Liver (tissue), 9 donors: ENCODE results near the gene FAAH2. TPM values are rescaled to one million over a fixed set of nuclear protein-coding genes. Genes with fewer than 3 reads are reported as not detected.

ENCODE experiments used
- DNase-seq: peaks from one replicate; pipeline ENCODE4 v3.0.0-alpha.2; 2017; ENCODE audit warnings: low spot score
- H3K27ac ChIP-seq, 2 donors: one replicate each; pipeline ENCODE4 v1.7.0; 2013; ENCODE audit warnings: inconsistent platforms in 2 of 2, low read length in 2 of 2, control low read depth in 1 of 2, low read depth in 1 of 2, mild to moderate bottlenecking in 1 of 2
- H3K27me3 ChIP-seq, 4 donors: one replicate each; pipeline versions ENCODE4 v1.6.1 to v1.7.0; 2013; ENCODE audit warnings: low read length in 3 of 4, inconsistent platforms in 1 of 4, mild to moderate bottlenecking in 1 of 4, moderate library complexity in 1 of 4; ENCODE audit not compliant: control insufficient read depth in 4 of 4, insufficient read depth in 4 of 4
- H3K36me3 ChIP-seq, 4 donors: one replicate each; pipeline versions ENCODE4 v1.6.1 to v1.7.0; 2013; ENCODE audit warnings: low read length in 3 of 4, mild to moderate bottlenecking in 3 of 4, low read depth in 1 of 4, moderate library complexity in 1 of 4; ENCODE audit not compliant: control insufficient read depth in 4 of 4, insufficient read depth in 3 of 4
- H3K4me1 ChIP-seq, 4 donors: one replicate each; pipeline versions ENCODE4 v1.6.1 to v1.7.0; 2013; ENCODE audit warnings: low read length in 3 of 4, mild to moderate bottlenecking in 3 of 4, moderate library complexity in 1 of 4; ENCODE audit not compliant: control insufficient read depth in 4 of 4, insufficient read depth in 4 of 4
- H3K4me3 ChIP-seq, 3 donors: one replicate each; pipeline versions ENCODE4 v1.6.1 to v1.7.0; 2013; ENCODE audit warnings: low read length in 3 of 3, control low read depth in 1 of 3, low read depth in 1 of 3, mild to moderate bottlenecking in 1 of 3
- H3K9ac ChIP-seq, 2 donors: one replicate each; pipeline ENCODE4 v1.7.0; 2013; ENCODE audit warnings: low read length in 2 of 2, mild to moderate bottlenecking in 2 of 2, moderate library complexity in 2 of 2, control low read depth in 1 of 2, low read depth in 1 of 2
- H3K9me3 ChIP-seq, 4 donors: one replicate each; pipeline versions ENCODE4 v1.6.1 to v1.7.0; 2013; ENCODE audit warnings: low read length in 3 of 4; ENCODE audit not compliant: control insufficient read depth in 4 of 4
- ATF3 ChIP-seq: IDR thresholded peaks from 2 replicates; pipeline ENCODE4 v1.6.1; 2016; ENCODE audit warnings: antibody characterized with exemption
- CTCF ChIP-seq: fragments of 150-350 bp; IDR thresholded peaks from 2 replicates; pipeline ENCODE4 v1.5.1; 2017; ENCODE audit warnings: improper control_type of control experiment, low read depth, low read length; ENCODE audit not compliant: missing input control
- EGR1 ChIP-seq, 2 donors: IDR thresholded peaks; 2 replicates each; pipeline ENCODE4 v1.6.1; 2016 to 2018; ENCODE audit warnings: antibody characterized with exemption in 2 of 2, low read depth in 2 of 2
- FOXA1 ChIP-seq: IDR thresholded peaks from 2 replicates; pipeline ENCODE4 v1.6.1; 2016; ENCODE audit warnings: antibody characterized with exemption
- FOXA2 ChIP-seq: IDR thresholded peaks from 2 replicates; pipeline ENCODE4 v1.6.1; 2016; ENCODE audit warnings: antibody characterized with exemption
- GABPA ChIP-seq, 2 donors: IDR thresholded peaks in 1 of 2; conservative IDR thresholded peaks in 1 of 2; 2 replicates each; pipeline ENCODE4 v1.6.1; 2016; ENCODE audit warnings: antibody characterized with exemption in 2 of 2, mild to moderate bottlenecking in 1 of 2, moderate library complexity in 1 of 2
- HNF4A ChIP-seq, 2 donors: conservative IDR thresholded peaks; 2 replicates each; pipeline ENCODE4 v1.6.1; 2016; ENCODE audit warnings: antibody characterized with exemption in 2 of 2, mild to moderate bottlenecking in 2 of 2
- HNF4G ChIP-seq: IDR thresholded peaks from 2 replicates; pipeline ENCODE4 v1.6.1; 2016; ENCODE audit warnings: antibody characterized with exemption
- MAX ChIP-seq: IDR thresholded peaks from 2 replicates; pipeline ENCODE4 v1.6.1; 2016; ENCODE audit warnings: antibody characterized with exemption
- NR2F2 ChIP-seq: IDR thresholded peaks from 2 replicates; pipeline ENCODE4 v1.6.1; 2016; ENCODE audit warnings: antibody characterized with exemption
- RAD21 ChIP-seq, 2 donors: IDR thresholded peaks; 2 replicates each; pipeline ENCODE4 v1.6.1; 2016; ENCODE audit warnings: antibody characterized with exemption in 2 of 2, mild to moderate bottlenecking in 2 of 2
- REST ChIP-seq: IDR thresholded peaks from 2 replicates; pipeline ENCODE4 v1.6.1; 2016; ENCODE audit warnings: antibody characterized with exemption, mild to moderate bottlenecking
- RXRA ChIP-seq, 2 donors: IDR thresholded peaks; 2 replicates each; pipeline ENCODE4 v1.6.1; 2017 to 2018; ENCODE audit warnings: antibody characterized with exemption in 2 of 2, mild to moderate bottlenecking in 1 of 2
- SP1 ChIP-seq: IDR thresholded peaks from 2 replicates; pipeline ENCODE4 v1.6.1; 2018; ENCODE audit warnings: antibody characterized with exemption, mild to moderate bottlenecking
- YY1 ChIP-seq: IDR thresholded peaks from 2 replicates; pipeline ENCODE4 v1.6.1; 2016; ENCODE audit warnings: antibody characterized with exemption, mild to moderate bottlenecking
- ZBTB33 ChIP-seq: IDR thresholded peaks from 2 replicates; pipeline ENCODE4 v1.6.1; 2016; ENCODE audit warnings: antibody characterized with exemption
- WGBS: extraction: QIAGEN DNeasy Blood & Tissue Kit; methylation state at CpG from one replicate; pipeline ENCODE4 v1.1.7; 2013; 5-methylcytosine and 5-hydroxymethylcytosine counted together
- polyA plus RNA-seq, 2 donors: library from polyadenylated mRNA; stranded (reverse) in 1 of 2; unstranded in 1 of 2; fragments of 200-250 nt in 1 of 2; fragments of >200 nt in 1 of 2; fragmentation: Nextera tagmentation in 1 of 2; extraction: Ambion mirVana in 1 of 2; gene quantifications; one replicate each; pipeline versions ENCODE4 v1.2.1 to v1.2.3, GENCODE V29; 2013 to 2015
- total RNA-seq, 2 donors: library from RNA; depleted of rRNA; stranded (reverse); fragments of >200 nt; gene quantifications; one replicate each; pipeline ENCODE4 v1.2.3, GENCODE V29; 2014
- donor health status: healthy.
- donor health status: healthy.
- donor health status: healthy.
- donor health status: healthy.
- donor health status: healthy.

FAAH2 gene
- total and polyA plus RNA-seq, 4 donors = 3.6 to 13.9 (median 5.8) TPM

- H3K4me1 ChIP-seq = no peaks in the 10 kb centered on the region
- H3K4me3 ChIP-seq = no peak overlapping the region
- TF ChIP-seq HNF4G (no peak), FOXA2 (no peak), RXRA (IDR thresholded peaks at IDR 0.05) (no peak), MAX (no peak), SP1 (no peak), HNF4A (conservative IDR thresholded peaks at IDR 0.05) (no peak), YY1 (no peak), GABPA (IDR thresholded peaks at IDR 0.05 in 1 of 2, conservative IDR thresholded peaks at IDR 0.05 in 1 of 2) (no peak), CTCF (no peak), RAD21 (IDR thresholded peaks at IDR 0.05) (no peak), NR2F2 (no peak), EGR1 (IDR thresholded peaks at IDR 0.05; ENCODE audit: low read depth in 2 of 2) (no peak), REST (no peak), ZBTB33 (no peak), ATF3 (no peak), FOXA1 (no peak)
- no peaks in the 10 kb centered on the region for H3K27me3 ChIP-seq
- H3K36me3 ChIP-seq = no peaks in the 10 kb centered on the region
- H3K27ac ChIP-seq = no peak overlapping the region
- H3K9ac ChIP-seq = no peak overlapping the region
- WGBS = 67% methylated on average over 3 of the region's 3 CpGs
- no peak for DNase-seq
- no peaks in the 10 kb centered on the region for H3K9me3 ChIP-seq
Measured at GRCh38 chrX:57451426-57452020, 165.0 kb downstream of the FAAH2 start.

GRCh38 chrX:57453901-57454300 is 167.4 kb downstream of the FAAH2 start:
- no peaks in the 10 kb centered on the region for H3K27me3 ChIP-seq
- peak; percentile 46 for TF ChIP-seq CTCF
- no peak for TF ChIP-seq HNF4G
- peak; percentile 68 to 83 for TF ChIP-seq RAD21 (IDR thresholded peaks at IDR 0.05)
- TF ChIP-seq FOXA2 = no peak
- no peak for TF ChIP-seq ZBTB33
- no peak for TF ChIP-seq EGR1 (IDR thresholded peaks at IDR 0.05; ENCODE audit: low read depth in 2 of 2)
- no peak for DNase-seq
- H3K9me3 ChIP-seq = peaks cover 0 to 1% (median 0%) of the 10 kb centered on the region in 4 donors
- no peak overlapping the region for H3K9ac ChIP-seq
- H3K4me1 ChIP-seq = no peaks in the 10 kb centered on the region
- no peak overlapping the region for H3K4me3 ChIP-seq
- WGBS = 39% methylated on average over 4 of the region's 4 CpGs
- H3K36me3 ChIP-seq = no peaks in the 10 kb centered on the region
- no peak overlapping the region for H3K27ac ChIP-seq
